ENCODE data around the gene SCUBE1.

SCUBE1 gene

DNA sequence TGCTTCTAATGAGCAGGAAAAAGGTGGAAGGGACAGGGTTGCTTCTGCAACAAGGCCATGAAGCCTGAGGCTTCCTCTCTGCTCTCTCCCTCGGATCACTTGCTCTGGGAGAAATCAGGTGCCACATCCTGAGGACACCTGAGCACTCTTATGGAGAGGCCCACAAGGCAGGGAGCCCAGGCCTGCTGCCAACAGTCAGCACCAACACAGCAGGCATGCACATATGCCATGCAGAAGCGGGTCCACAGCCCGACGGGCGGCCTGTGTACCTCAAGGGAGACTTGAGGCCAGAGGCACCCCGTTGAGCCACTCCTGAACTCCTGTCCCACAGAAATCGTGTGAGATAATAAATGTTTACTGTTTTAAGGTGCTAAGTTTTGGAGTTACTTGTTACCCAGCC lies 165.7 kb downstream of the SCUBE1 start:
- TF ChIP-seq, protein P1, sequence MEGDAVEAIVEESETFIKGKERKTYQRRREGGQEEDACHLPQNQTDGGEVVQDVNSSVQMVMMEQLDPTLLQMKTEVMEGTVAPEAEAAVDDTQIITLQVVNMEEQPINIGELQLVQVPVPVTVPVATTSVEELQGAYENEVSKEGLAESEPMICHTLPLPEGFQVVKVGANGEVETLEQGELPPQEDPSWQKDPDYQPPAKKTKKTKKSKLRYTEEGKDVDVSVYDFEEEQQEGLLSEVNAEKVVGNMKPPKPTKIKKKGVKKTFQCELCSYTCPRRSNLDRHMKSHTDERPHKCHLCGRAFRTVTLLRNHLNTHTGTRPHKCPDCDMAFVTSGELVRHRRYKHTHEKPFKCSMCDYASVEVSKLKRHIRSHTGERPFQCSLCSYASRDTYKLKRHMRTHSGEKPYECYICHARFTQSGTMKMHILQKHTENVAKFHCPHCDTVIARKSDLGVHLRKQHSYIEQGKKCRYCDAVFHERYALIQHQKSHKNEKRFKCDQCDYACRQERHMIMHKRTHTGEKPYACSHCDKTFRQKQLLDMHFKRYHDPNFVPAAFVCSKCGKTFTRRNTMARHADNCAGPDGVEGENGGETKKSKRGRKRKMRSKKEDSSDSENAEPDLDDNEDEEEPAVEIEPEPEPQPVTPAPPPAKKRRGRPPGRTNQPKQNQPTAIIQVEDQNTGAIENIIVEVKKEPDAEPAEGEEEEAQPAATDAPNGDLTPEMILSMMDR (IDR thresholded peaks at IDR 0.05) = no peak

DNA sequence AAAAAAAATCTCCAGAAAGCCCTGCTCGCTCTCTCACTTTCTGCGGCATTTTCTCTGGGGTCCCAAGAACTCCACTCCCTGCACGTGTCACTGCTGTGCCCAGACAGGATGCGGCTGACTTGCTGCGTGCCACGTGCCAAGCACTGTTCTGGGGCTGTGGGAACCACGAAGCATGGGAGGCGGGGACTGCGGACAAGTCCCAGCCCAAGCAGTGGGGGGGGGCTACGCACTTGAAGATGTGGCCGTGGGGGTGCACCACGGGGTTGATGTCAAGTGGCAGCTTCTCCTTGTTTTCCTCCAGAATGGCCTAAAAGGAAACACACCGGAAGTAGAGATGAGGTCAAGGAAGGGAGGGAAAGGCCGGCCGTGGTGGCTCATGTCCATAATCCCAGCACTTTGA lies 167.1 kb downstream of the SCUBE1 start:
- TF ChIP-seq, protein P1 (IDR thresholded peaks at IDR 0.05) = no peak

DNA sequence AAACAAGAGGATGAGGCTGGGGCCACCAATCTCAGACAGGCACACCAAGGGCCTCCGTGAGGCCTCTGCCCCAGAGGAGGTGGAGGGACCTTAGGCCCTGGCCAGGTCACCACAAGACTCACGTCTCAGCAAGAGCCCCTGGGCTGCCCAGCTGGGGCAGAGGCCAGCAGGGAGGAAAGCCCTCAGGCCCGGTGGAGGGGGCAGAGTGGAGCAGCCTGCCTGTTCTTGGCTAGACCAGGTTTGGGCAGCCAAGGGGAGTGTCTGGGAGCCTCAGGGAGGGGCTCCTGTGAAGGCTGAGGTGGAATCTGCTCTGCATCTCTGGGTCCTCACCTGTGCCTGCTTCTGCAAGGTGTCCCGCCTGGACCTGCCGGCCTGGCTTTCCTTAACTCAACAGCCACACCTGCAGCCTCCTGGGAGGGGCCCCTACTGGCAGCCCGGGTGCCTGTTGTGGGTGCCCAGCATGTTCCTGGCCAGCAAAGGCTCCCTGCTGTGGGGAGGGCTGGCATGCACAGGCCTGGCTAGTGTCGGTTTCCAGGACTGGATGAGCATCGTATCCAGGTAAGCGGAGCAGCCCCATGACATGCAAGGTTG lies 168.1 kb downstream of the SCUBE1 start:
- TF ChIP-seq, protein P1 (IDR thresholded peaks at IDR 0.05) = no peak

DNA sequence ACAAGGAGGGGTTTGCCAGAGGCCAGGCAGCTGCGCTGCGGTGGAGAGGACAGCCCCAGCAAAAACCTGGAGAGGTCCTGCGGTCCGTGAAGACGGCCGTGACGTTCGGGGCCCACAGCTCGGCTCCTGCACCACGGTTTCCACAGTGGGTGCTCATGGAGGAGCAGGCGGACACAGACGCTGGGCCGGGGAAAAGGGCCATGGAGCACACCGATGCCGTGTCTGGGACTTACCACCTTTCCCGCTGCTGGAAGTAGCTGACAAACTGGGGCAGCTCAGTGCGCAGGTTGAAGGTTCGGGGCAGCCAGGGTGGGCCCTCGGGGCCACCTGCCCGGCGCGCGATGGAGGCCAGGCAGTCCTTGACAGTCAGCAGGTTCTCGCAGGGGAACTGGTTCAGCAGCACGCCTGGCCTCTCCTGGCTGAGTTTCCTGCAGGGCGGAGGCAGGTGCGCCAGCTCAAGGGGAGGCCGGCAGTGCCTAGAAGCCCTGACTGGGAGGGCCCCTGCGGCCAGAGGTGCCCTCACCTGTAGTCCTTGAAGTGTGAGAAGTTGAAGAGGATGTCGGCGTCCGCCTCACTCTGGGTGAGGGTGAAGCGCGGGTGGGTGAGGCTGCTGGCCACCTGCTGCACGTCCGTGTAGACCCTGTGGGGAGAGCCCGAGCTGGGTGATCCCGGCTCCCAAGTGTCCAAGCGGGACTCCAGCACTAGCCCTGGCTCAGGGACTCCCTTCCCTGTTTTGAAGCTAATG lies 169.0 kb downstream of the SCUBE1 start:
- TF ChIP-seq, protein P1 (IDR thresholded peaks at IDR 0.05) = no peak

DNA sequence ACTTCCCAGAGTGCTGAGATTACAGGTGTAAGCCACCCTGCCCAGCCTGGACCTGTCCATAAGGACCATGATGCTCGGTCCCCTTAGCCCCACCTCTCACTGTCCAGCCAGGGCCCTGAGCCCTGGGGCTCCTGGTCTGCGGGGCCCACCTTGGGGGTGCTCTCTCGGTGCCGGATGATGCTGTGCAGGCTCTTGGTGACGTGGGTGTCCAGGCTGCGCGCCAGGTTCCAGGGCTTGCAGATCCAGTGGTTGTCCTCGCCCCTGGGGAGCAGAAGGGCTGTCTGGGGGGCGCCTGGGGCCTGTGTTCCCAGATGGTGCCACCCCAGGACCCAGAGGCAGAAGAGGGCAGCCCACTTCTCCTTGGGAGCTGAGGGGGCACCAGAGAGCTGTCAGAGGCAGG lies 169.6 kb downstream of the SCUBE1 start:
- TF ChIP-seq, protein P1 (IDR thresholded peaks at IDR 0.05) = no peak

DNA sequence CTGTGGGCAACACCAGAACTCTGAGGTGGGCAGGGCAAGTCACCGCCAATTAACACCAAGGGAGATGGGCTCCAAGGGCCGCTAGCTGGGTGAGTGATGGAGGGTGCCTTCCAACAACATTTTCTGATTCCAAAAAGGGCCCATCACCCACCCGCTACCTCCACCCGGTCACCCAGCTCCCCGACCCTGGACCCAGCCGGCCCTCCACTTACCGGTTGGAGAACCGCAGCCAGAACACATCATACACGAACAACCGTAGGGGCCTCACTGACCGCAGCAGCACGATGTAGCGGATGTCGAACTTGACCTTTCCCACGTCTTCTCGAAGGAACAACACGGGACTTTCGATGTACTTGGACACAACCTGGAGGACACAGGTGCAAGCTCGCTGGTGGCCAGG lies 171.0 kb downstream of the SCUBE1 start:
- TF ChIP-seq, protein P1 (IDR thresholded peaks at IDR 0.05) = no peak

DNA sequence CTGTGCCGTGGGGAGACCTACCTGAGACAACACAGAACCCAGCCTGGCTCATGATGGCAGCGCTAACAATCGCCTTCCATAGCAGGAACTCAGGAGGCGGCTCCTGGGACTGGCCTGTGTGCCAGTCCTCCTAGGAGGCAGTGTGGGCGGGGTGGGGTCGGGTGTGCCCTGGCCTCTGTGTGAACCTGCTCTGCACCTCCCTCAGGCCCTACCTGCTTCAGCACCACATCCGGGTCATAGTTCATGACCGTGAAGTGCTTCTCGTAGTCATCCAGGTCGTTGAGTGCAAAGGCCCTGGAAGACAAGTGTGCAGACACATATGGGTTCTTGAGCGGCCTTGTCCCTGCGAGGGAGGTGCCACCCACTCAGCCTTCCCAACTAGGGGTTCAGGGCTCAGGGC lies 171.6 kb downstream of the SCUBE1 start:
- TF ChIP-seq, protein P1 (IDR thresholded peaks at IDR 0.05) = no peak

All from LNCAP (cell line).